Activated CD4-positive, alpha-beta memory T cell treated with anti-CD3 and anti-CD28 coated beads for 36 hours (primary cell): ENCODE results near the gene CREB3L2. TPM values are rescaled to one million over a fixed set of nuclear protein-coding genes. Genes with fewer than 3 reads are reported as not detected.

Experiments
- CTCF ChIA-PET: fragments of 350-600 bp; sonication (Branson Sonifier 250); formaldehyde crosslinking; loops from one replicate; lab custom pipeline; 2021; ENCODE audit warnings: antibody characterized with exemption, inconsistent platforms; lab: Charles Lee
- POLR2A ChIA-PET: fragments of 350-600 bp; sonication (Branson Sonifier 250); formaldehyde crosslinking; loops from one replicate; lab custom pipeline; 2021; ENCODE audit warnings: antibody characterized with exemption; lab: Charles Lee
- DNase-seq: peaks from one replicate; pipeline ENCODE4 v3.0.0-alpha.2; 2020
- H3K27ac Mint-ChIP-seq: one replicate; pipeline ENCODE4 v1.8.0; 2021; ENCODE audit warnings: mixed read lengths
- H3K27me3 Mint-ChIP-seq: one replicate; pipeline ENCODE4 v1.8.0; 2021; ENCODE audit warnings: mixed read lengths
- H3K36me3 Mint-ChIP-seq: one replicate; pipeline ENCODE4 v1.8.0; 2021; ENCODE audit warnings: mixed read lengths
- H3K4me1 Mint-ChIP-seq: one replicate; pipeline ENCODE4 v1.8.0; 2021; ENCODE audit warnings: low read depth, mixed read lengths
- H3K4me3 Mint-ChIP-seq: one replicate; pipeline ENCODE4 v1.8.0; 2021; ENCODE audit warnings: mild to moderate bottlenecking, mixed read lengths
- H3K9me3 Mint-ChIP-seq: one replicate; pipeline ENCODE4 v1.8.0; 2021; ENCODE audit warnings: mixed read lengths
- intact Hi-C: fragments of 100-400 bp; cut with micrococcal nuclease; formaldehyde crosslinking; loops from one replicate; pipeline ENCODE4 v1.15.1; 2023
- total RNA-seq, 2 experiments: library from RNA; stranded (reverse); gene quantifications; one replicate each; pipeline ENCODE4 v1.2.3, GENCODE V29; 2021

Gene CREB3L2
- total RNA-seq, 2 experiments from 2014 or later = 36.1 to 39.4 TPM

DNA sequence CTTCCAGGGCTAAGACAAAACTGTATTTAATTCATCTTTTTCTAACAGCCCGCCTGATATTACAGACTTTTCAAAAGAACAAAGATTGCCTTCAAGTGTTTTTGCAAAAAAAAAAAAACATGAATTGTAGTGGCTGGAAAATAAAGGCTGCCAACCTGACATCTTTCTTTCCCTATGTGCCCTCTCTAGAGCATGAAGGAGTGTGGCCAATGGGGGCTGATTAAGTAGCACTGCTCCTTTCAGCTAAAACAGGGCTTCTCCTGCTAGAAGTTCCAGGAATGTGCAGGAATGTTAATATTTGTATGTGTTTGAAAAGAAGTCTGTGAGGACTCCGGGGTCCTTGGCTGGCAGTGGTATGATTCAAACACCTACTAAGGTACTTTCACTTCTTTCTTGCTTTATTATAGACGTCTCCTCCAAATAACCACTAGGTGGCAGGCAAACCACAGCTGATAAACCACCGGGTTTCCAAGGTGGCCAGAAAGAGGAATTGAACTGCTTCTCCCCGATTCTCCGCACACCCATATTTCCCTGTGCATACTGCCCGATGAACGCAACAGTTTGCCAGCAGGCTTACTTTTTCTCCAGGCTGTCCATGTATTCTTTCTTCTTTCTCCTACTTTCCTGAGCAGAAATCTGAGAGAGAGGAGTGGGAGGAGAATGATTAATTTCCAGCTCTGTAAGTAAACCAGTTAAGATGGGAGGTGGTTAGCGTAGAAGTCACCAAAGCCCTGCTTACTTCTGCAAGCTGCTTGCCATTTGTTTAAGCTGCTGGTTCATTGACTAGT, 98.3 kb downstream of the CREB3L2 start:
- CTCF ChIA-PET = interaction anchor here (0.6 to 10.2 kb wide), 30 partner anchors 8 to 1714 kb away, joined by 3 to 433 read pairs (median 4); partner anchors contain the start of gene CREB3L2
- POLR2A ChIA-PET = interaction anchor here (1.4 kb wide), 1 partner anchor 97 kb away, joined by 8 read pairs; no protein-coding TSS in a partner anchor
- no peaks in the 10 kb centered on the region for H3K27me3 Mint-ChIP-seq
- H3K27ac Mint-ChIP-seq = peak overlapping the region; percentile 54
- H3K4me1 Mint-ChIP-seq = peaks cover 14% of the 10 kb centered on the region
- peak; percentile 70 for DNase-seq
- H3K4me3 Mint-ChIP-seq = no peak overlapping the region
- intact Hi-C loops = loop anchor here (1.0 to 10.0 kb wide), 5 partner anchors 105 to 835 kb away; no protein-coding TSS in a partner anchor
- H3K9me3 Mint-ChIP-seq = no peaks in the 10 kb centered on the region
- H3K36me3 Mint-ChIP-seq = peaks cover 25% of the 10 kb centered on the region

GRCh38 chr7:137900137-137900536, 101.7 kb downstream of the CREB3L2 start:
- peaks cover 29% of the 10 kb centered on the region for H3K4me1 Mint-ChIP-seq
- intact Hi-C loops = loop anchor here (5.0 to 10.0 kb wide), 2 partner anchors 262 to 555 kb away; no protein-coding TSS in a partner anchor
- DNase-seq = no peak
- H3K27ac Mint-ChIP-seq = no peak overlapping the region
- peaks cover 30% of the 10 kb centered on the region for H3K36me3 Mint-ChIP-seq
- ChIA-PET POLR2A (no interaction called here), CTCF (interaction anchor here (0.7 to 10.2 kb wide), 13 partner anchors 12 to 294 kb away, joined by 3 to 433 read pairs (median 4); partner anchors contain the start of gene CREB3L2)
- H3K9me3 Mint-ChIP-seq = no peaks in the 10 kb centered on the region
- no peak overlapping the region for H3K4me3 Mint-ChIP-seq
- no peaks in the 10 kb centered on the region for H3K27me3 Mint-ChIP-seq

DNA sequence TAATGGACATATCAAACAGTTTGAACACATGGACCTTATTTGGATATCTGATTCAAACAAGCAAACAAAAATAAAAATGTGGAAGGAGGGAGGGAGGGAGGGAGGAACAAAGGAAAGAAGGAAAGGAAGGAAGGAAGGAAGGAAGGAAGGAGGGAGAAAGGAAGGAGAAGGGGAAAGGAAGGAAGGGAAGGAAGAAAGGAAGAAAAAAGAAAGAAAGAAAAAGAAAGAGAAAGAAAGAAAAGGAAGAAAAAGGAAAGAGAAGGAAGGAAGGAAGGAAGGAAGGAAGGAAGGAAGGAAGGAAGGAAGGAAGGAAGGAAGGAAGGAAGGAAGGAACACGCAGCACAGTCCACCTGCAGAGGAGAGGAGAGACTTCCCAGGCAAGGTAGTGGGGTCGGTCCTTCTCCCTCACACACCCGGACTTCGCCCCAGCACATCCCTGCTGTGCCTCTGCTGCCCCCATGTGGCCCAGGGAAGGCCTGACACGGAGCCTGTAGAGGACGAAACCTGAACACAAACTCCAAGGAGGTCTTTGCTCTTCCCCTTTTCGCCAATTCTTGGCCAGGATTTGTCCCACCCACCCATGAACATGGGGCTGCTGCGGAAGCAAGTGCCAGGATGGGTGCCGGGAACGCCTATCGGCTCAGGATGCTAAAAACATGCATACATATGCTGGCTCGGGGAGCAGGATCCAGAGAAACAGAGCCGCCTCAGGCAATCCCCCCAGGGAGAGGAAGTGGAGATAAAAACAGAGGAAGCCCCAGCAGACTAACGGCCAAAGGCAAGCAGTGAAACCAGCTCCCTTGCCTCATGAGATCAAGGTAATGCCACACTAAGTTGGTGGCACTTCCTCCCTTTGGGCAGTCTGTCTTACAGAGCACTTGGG, 102.8 kb downstream of the CREB3L2 start:
- H3K36me3 Mint-ChIP-seq = peaks cover 37% of the 10 kb centered on the region
- intact Hi-C loops = loop anchor here (1.0 to 5.0 kb wide), 6 partner anchors 52 to 292 kb away; partner anchors contain the start of genes CREB3L2 and DGKI
- POLR2A ChIA-PET = no interaction called here
- no peaks in the 10 kb centered on the region for H3K27me3 Mint-ChIP-seq
- peaks cover 33% of the 10 kb centered on the region for H3K4me1 Mint-ChIP-seq
- no peak overlapping the region for H3K27ac Mint-ChIP-seq
- DNase-seq = peak; percentile 84
- no peaks in the 10 kb centered on the region for H3K9me3 Mint-ChIP-seq
- CTCF ChIA-PET = interaction anchor here (1.1 to 10.2 kb wide), 7 partner anchors 13 to 293 kb away, joined by 3 to 433 read pairs (median 6); partner anchors contain the start of gene CREB3L2
- no peak overlapping the region for H3K4me3 Mint-ChIP-seq

- peak; percentile 55 for DNase-seq
- POLR2A ChIA-PET = interaction anchor here (0.6 kb wide), 1 partner anchor 746 kb away, joined by 4 read pairs; no protein-coding TSS in a partner anchor
- CTCF ChIA-PET = interaction anchor here (0.8 to 2.7 kb wide), 4 partner anchors 9 to 239 kb away, joined by 3 to 19 read pairs (median 11); no protein-coding TSS in a partner anchor
- Mint-ChIP-seq H3K4me1 (peaks cover 27% of the 10 kb centered on the region), H3K27ac (peak overlapping the region; percentile 76), H3K36me3 (peaks cover 42% of the 10 kb centered on the region), H3K27me3 (no peaks in the 10 kb centered on the region), H3K4me3 (no peak overlapping the region), H3K9me3 (no peaks in the 10 kb centered on the region)
- intact Hi-C loops = loop anchor here (1.0 to 5.0 kb wide), 4 partner anchors 22 to 123 kb away; partner anchors contain the start of gene DGKI
Observed at GRCh38 chr7:137895301-137896221, 106.3 kb downstream of the CREB3L2 start.

- CTCF ChIA-PET = interaction anchor here (0.7 to 0.9 kb wide), 3 partner anchors 9 to 116 kb away, joined by 3 read pairs; no protein-coding TSS in a partner anchor
- intact Hi-C loops = no loop called here
- Mint-ChIP-seq H3K4me1 (peaks cover 24% of the 10 kb centered on the region), H3K36me3 (peaks cover 43% of the 10 kb centered on the region), H3K4me3 (no peak overlapping the region), H3K27ac (no peak overlapping the region), H3K27me3 (no peaks in the 10 kb centered on the region), H3K9me3 (no peaks in the 10 kb centered on the region)
- POLR2A ChIA-PET = no interaction called here
- no peak for DNase-seq
Observed at GRCh38 chr7:137893143-137893742, 108.6 kb downstream of the CREB3L2 start.

DNA sequence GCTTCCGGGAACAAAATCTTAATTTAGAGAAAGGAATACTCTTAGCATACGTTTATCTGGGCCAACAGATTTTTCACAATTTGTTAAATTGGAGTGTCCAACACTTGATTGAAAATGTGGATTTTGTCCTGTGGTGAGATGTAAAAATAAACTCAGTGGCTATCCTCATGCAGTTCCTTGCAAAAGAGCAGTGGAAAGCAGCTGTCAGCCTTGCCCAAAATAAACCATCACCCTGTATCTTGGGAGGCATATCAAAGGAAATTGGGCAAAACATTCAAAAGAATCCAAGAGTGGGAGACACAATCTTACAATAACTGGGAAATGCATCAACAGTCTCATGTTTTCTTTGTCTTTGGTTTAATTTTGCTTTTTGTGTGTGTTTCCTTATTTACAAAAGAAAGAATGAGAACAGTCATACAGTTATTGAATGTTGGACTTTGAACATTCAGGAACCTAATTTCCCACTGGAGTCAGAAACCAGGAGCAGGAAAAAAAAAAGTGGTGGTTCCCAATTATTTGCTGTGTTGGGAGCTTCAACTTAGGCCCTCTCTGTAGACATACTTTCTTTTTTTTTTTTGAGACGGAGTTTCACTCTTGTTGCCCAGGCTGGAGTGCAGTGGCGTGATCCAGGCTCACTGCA, 110.8 kb downstream of the CREB3L2 start:
- Mint-ChIP-seq H3K36me3 (peaks cover 31% of the 10 kb centered on the region), H3K27me3 (no peaks in the 10 kb centered on the region), H3K9me3 (no peaks in the 10 kb centered on the region), H3K4me3 (no peak overlapping the region), H3K27ac (no peak overlapping the region), H3K4me1 (peaks cover 21% of the 10 kb centered on the region)
- intact Hi-C loops = no loop called here
- ChIA-PET POLR2A (no interaction called here), CTCF (interaction anchor here (1.3 to 1.6 kb wide), 4 partner anchors 13 to 235 kb away, joined by 3 to 6 read pairs (median 4); partner anchors contain the start of gene CREB3L2)
- no peak for DNase-seq

DNA sequence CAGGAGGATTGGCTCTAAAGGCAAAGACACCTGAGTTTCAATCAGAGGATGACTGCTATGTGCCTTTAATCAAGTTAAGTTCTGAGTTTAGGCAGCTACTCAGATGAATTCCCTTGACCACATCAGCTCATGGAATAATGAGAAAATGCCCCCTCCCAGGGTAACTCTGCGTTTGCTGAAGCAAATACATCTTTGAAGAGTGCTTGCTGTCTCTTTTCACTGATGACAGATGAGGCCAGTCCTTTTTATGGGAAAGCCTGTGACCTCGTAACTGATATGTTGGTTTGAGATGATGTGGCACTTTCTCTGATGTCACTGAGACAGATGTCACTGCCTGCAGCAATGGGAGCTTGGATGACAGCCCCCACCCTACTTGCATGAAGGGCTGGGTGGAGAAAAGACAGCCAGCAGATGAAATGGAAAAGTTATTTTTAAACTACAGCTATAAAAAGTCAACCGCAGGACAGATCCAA, 111.4 kb downstream of the CREB3L2 start:
- no peak overlapping the region for H3K4me3 Mint-ChIP-seq

DNA sequence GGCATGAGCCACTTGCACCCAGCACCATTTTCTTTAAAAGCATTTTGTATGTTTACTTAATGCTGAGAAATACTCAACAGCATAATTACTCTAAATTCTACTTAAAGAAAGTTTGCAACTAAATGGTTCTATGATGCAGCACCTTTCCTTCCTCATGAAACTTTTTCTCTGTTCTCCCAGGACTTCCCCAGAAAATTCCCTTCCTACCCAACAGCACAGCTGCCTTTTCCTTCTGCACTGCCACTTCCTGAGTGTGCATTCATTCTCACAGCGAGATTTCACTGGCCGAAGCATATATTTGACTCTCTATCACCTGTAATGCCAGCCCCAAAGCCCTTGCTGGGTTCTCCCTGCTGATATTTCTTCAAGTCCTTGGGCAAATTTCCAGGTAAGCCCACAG, 113.6 kb downstream of the CREB3L2 start:
- POLR2A ChIA-PET = no interaction called here
- no peak for DNase-seq
- intact Hi-C loops = no loop called here
- peaks cover 8% of the 10 kb centered on the region for H3K4me1 Mint-ChIP-seq
- no peak overlapping the region for H3K27ac Mint-ChIP-seq
- no peaks in the 10 kb centered on the region for H3K27me3 Mint-ChIP-seq
- H3K9me3 Mint-ChIP-seq = no peaks in the 10 kb centered on the region
- H3K4me3 Mint-ChIP-seq = no peak overlapping the region
- CTCF ChIA-PET = interaction anchor here (1.0 to 1.2 kb wide), 2 partner anchors 13 to 232 kb away, joined by 3 to 4 read pairs; no protein-coding TSS in a partner anchor
- H3K36me3 Mint-ChIP-seq = peaks cover 29% of the 10 kb centered on the region

More for the DNA sequence above, 111.4 kb downstream of the CREB3L2 start:
- Mint-ChIP-seq H3K27me3 (no peaks in the 10 kb centered on the region), H3K9me3 (no peaks in the 10 kb centered on the region), H3K36me3 (peaks cover 26% of the 10 kb centered on the region), H3K27ac (peak overlapping the region; percentile 10), H3K4me1 (peaks cover 16% of the 10 kb centered on the region)
- DNase-seq = peak; percentile 27
- POLR2A ChIA-PET = interaction anchor here (0.8 kb wide), 1 partner anchor 9 kb away, joined by 3 read pairs; no protein-coding TSS in a partner anchor
- intact Hi-C loops = loop anchor here (1.0 kb wide), 1 partner anchor 8 kb away; no protein-coding TSS in a partner anchor
- CTCF ChIA-PET = interaction anchor here (1.3 to 1.5 kb wide), 2 partner anchors 13 to 234 kb away, joined by 4 to 6 read pairs; no protein-coding TSS in a partner anchor

DNA sequence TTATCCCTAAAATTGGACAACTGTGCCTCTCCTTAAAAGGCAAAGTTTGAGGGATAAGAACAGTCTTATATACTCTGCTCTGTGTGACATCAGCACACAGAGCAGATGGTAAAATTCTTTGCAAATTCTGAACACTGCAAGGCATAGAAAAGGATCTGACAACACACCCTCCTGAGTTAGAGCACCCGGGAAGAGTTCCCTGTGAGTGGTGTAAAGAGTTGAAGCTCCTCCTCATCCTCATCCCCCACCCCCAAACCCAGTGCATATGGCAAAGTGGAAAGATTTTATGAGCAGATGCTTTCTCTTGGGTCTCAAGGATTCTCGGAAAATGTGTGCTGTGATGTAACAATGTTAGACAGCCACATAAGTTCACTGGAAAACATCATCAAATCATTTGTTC, 115.1 kb downstream of the CREB3L2 start:
- Mint-ChIP-seq H3K27me3 (no peaks in the 10 kb centered on the region), H3K9me3 (no peaks in the 10 kb centered on the region), H3K27ac (no peak overlapping the region), H3K36me3 (peaks cover 39% of the 10 kb centered on the region), H3K4me3 (no peak overlapping the region), H3K4me1 (peaks cover 15% of the 10 kb centered on the region)
- ChIA-PET POLR2A (no interaction called here), CTCF (no interaction called here)
- intact Hi-C loops = no loop called here
- DNase-seq = no peak

DNA sequence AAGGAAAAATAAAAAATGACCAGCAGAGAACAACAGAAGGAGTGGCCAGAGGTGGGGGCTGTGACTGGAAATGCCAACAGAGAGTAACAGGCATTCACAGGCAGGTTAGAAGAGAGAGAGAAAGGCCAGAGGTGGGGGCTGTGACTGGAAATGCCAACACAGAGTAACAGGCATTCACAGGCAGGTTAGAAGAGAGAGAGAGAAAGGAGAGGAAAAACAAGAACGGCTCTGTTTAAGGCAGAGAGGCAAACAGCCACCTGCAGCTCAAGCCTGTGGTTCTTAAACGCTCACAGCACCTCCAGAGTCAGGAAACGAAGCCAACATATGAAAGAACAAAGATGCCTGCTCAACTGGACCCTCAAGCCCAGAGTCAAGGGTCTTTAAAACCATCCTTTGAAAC, 115.6 kb downstream of the CREB3L2 start:
- intact Hi-C loops = no loop called here
- no peaks in the 10 kb centered on the region for H3K9me3 Mint-ChIP-seq
- peaks cover 15% of the 10 kb centered on the region for H3K4me1 Mint-ChIP-seq
- no peak for DNase-seq
- H3K4me3 Mint-ChIP-seq = no peak overlapping the region
- ChIA-PET CTCF (no interaction called here), POLR2A (no interaction called here)
- peaks cover 43% of the 10 kb centered on the region for H3K36me3 Mint-ChIP-seq
- H3K27ac Mint-ChIP-seq = no peak overlapping the region
- H3K27me3 Mint-ChIP-seq = no peaks in the 10 kb centered on the region
